ENCODE results near the gene BACE1.

The BACE1 gene

DNA sequence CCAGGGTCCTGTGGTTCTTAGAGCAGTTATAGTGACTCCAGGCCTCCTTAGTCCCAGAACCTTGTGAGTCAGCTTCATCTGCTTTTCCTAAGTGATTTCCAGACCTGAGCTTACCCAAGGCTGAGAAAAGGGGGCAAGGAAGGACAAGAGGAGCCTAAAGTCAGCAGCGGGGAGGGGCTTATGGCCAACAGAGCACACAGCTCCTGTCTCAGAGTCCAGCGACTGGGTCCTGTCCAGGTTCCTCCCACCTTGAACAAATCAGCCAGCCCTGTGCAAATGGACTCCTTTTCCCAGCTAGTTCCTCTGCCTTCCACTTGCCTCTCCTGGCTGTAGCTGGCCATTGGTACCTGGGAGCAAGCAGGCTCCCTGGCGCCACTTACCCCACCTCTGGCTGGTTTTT, 10.9 kb downstream of the BACE1 start:
- H3K18ac ChIP-seq (ENCODE audit: low read length), result no peak overlapping the region
- H3K27me3 ChIP-seq (ENCODE audit: control insufficient read depth in 3 of 3, insufficient read depth in 3 of 3, low read depth in 1 of 3, low read length in 3 of 3), result no peaks in the 10 kb centered on the region
- H2BK15ac ChIP-seq (ENCODE audit: low read length), result no peak overlapping the region
- H3K9ac ChIP-seq (ENCODE audit: low read depth, low read length, poor library complexity), result no peak overlapping the region
- H2BK120ac ChIP-seq (ENCODE audit: low read depth, low read length), result no peak overlapping the region
- H3K9me3 ChIP-seq (replicated peaks in 1 of 2; ENCODE audit: control insufficient read depth in 2 of 2, insufficient read depth in 1 of 2, low read depth in 1 of 2, low read length in 2 of 2), result no peaks in the 10 kb centered on the region
- H3K4me1 ChIP-seq (ENCODE audit: control insufficient read depth in 2 of 2, insufficient read depth in 1 of 2, low read depth in 1 of 2, low read length in 2 of 2), result peaks cover 5 to 8% of the 10 kb centered on the region in 2 donors
- no peak overlapping the region for H2AK5ac ChIP-seq (ENCODE audit: low read depth, low read length)
- no peak overlapping the region for H3K27ac ChIP-seq (replicated peaks; ENCODE audit: low read length)
- H3K23ac ChIP-seq (ENCODE audit: low read depth, low read length, poor library complexity), result no peak overlapping the region
- H4K91ac ChIP-seq (ENCODE audit: low read depth, low read length, poor library complexity), result no peak overlapping the region
- no peak overlapping the region for H3K4me3 ChIP-seq (ENCODE audit: low read length in 2 of 2)
- H3K4ac ChIP-seq (ENCODE audit: low read length), result no peak overlapping the region
- H2BK12ac ChIP-seq (ENCODE audit: low read length), result no peak overlapping the region
- no peak overlapping the region for H4K8ac ChIP-seq (ENCODE audit: low read depth, low read length)
- DNase-seq (ENCODE audit: low spot score), result no peak
- H3K79me1 ChIP-seq (ENCODE audit: low read depth, low read length), result no peaks in the 10 kb centered on the region
- no peak overlapping the region for H2BK5ac ChIP-seq (ENCODE audit: low read length)
- no peak overlapping the region for H3K4me2 ChIP-seq (ENCODE audit: insufficient read depth, low read length, poor library complexity, severe bottlenecking)
- peaks cover 0 to 3% of the 10 kb centered on the region in 2 donors for H3K36me3 ChIP-seq (replicated peaks in 1 of 2; ENCODE audit: control insufficient read depth in 2 of 2, insufficient read depth in 2 of 2, low read length in 2 of 2)
- WGBS, 2 donors (ENCODE audit: extremely low coverage in 2 of 2, insufficient read length in 2 of 2, insufficient replicate concordance in 1 of 2), result no CpG with 5 or more reads among the region's 3 CpGs
- H3K14ac ChIP-seq (ENCODE audit: low read length), result no peak overlapping the region
- H2AFZ ChIP-seq (ENCODE audit: low read length), result no peak overlapping the region

DNA sequence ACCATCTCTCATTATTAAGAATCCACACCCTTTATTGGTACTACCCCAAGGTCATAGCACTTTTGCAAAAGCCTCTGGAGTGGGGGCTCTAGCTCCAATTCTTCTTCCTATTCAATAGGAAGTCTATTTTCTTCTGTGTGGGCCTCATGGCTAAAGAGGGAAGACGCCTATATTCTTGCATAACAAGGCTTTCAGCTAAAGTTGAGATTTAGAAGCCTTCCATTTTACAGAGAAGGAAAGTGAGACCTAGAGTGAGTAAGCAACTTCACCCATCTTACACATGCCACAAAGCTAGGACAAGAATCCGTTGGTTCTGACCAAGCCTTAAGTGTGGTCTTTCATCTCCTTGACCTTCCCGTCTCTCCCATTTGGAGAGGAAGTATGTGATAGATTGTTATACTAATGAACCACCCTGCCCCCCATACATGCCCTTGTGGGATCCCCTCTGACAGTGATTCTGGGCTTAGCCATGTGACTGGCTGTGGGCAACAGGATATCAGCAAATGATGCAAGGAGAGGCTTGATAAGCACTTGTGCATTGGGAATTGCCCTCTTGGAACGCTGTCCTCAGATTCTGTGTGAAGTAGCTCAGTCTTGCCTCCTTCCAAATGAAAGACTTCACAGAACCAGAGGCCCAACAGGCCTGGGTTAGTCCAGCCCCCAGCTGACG, 12.3 kb downstream of the BACE1 start:
- Histone ChIP-seq H3K18ac (ENCODE audit: low read length) (no peak overlapping the region), H3K27ac (replicated peaks; ENCODE audit: low read length) (no peak overlapping the region), H3K4ac (ENCODE audit: low read length) (no peak overlapping the region), H2BK120ac (ENCODE audit: low read depth, low read length) (no peak overlapping the region), H3K4me2 (ENCODE audit: insufficient read depth, low read length, poor library complexity, severe bottlenecking) (no peak overlapping the region), H2AFZ (ENCODE audit: low read length) (no peak overlapping the region), H3K79me1 (ENCODE audit: low read depth, low read length) (no peaks in the 10 kb centered on the region), H2BK5ac (ENCODE audit: low read length) (no peak overlapping the region), H3K27me3 (ENCODE audit: control insufficient read depth in 3 of 3, insufficient read depth in 3 of 3, low read depth in 1 of 3, low read length in 3 of 3) (no peaks in the 10 kb centered on the region), H3K14ac (ENCODE audit: low read length) (no peak overlapping the region), H2BK12ac (ENCODE audit: low read length) (no peak overlapping the region), H3K36me3 (replicated peaks in 1 of 2; ENCODE audit: control insufficient read depth in 2 of 2, insufficient read depth in 2 of 2, low read length in 2 of 2) (peaks cover 0 to 3% of the 10 kb centered on the region in 2 donors), H4K91ac (ENCODE audit: low read depth, low read length, poor library complexity) (no peak overlapping the region), H3K4me1 (ENCODE audit: control insufficient read depth in 2 of 2, insufficient read depth in 1 of 2, low read depth in 1 of 2, low read length in 2 of 2) (peaks cover 16 to 20% of the 10 kb centered on the region in 2 donors), H3K23ac (ENCODE audit: low read depth, low read length, poor library complexity) (no peak overlapping the region), H2AK5ac (ENCODE audit: low read depth, low read length) (no peak overlapping the region), H3K9ac (ENCODE audit: low read depth, low read length, poor library complexity) (no peak overlapping the region), H3K4me3 (ENCODE audit: low read length in 2 of 2) (no peak overlapping the region), H4K8ac (ENCODE audit: low read depth, low read length) (no peak overlapping the region), H2BK15ac (ENCODE audit: low read length) (no peak overlapping the region), H3K9me3 (replicated peaks in 1 of 2; ENCODE audit: control insufficient read depth in 2 of 2, insufficient read depth in 1 of 2, low read depth in 1 of 2, low read length in 2 of 2) (no peaks in the 10 kb centered on the region)
- WGBS, 2 donors (ENCODE audit: extremely low coverage in 2 of 2, insufficient read length in 2 of 2, insufficient replicate concordance in 1 of 2), result no CpG with 5 or more reads among the region's 5 CpGs
- DNase-seq (ENCODE audit: low spot score), result no peak

DNA sequence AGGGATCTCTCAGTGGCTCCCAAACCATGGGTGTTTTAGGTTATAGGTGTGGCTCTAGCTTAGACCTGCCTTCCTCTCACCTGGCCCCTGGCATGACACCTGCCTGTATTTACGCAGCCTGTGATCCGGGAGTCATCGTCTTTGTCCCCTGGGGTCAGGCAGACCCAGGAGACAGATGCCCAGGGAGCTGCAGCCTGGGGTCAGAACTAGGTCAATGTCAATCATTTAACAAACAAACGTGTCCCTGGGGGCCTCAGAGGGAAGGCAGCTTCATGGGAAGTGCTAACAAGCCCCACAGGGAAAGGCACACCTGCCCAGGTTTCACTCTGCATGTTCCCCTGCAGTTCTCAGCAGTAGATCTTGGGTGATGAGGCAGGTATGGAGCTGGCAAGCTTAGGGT, 13.0 kb downstream of the BACE1 start:
- Histone ChIP-seq H2BK5ac (ENCODE audit: low read length) (no peak overlapping the region), H3K18ac (ENCODE audit: low read length) (no peak overlapping the region), H3K36me3 (replicated peaks in 1 of 2; ENCODE audit: control insufficient read depth in 2 of 2, insufficient read depth in 2 of 2, low read length in 2 of 2) (peaks cover 3% of the 10 kb centered on the region in 2 donors), H4K91ac (ENCODE audit: low read depth, low read length, poor library complexity) (no peak overlapping the region), H3K14ac (ENCODE audit: low read length) (no peak overlapping the region), H3K27ac (replicated peaks; ENCODE audit: low read length) (no peak overlapping the region), H3K27me3 (ENCODE audit: control insufficient read depth in 3 of 3, insufficient read depth in 3 of 3, low read depth in 1 of 3, low read length in 3 of 3) (no peaks in the 10 kb centered on the region), H3K4me3 (ENCODE audit: low read length in 2 of 2) (no peak overlapping the region), H2BK12ac (ENCODE audit: low read length) (no peak overlapping the region), H4K8ac (ENCODE audit: low read depth, low read length) (no peak overlapping the region), H3K9ac (ENCODE audit: low read depth, low read length, poor library complexity) (no peak overlapping the region), H2BK120ac (ENCODE audit: low read depth, low read length) (no peak overlapping the region), H3K79me1 (ENCODE audit: low read depth, low read length) (no peaks in the 10 kb centered on the region), H2BK15ac (ENCODE audit: low read length) (no peak overlapping the region), H3K9me3 (replicated peaks in 1 of 2; ENCODE audit: control insufficient read depth in 2 of 2, insufficient read depth in 1 of 2, low read depth in 1 of 2, low read length in 2 of 2) (no peaks in the 10 kb centered on the region), H2AK5ac (ENCODE audit: low read depth, low read length) (no peak overlapping the region), H3K23ac (ENCODE audit: low read depth, low read length, poor library complexity) (no peak overlapping the region), H3K4me2 (ENCODE audit: insufficient read depth, low read length, poor library complexity, severe bottlenecking) (no peak overlapping the region), H2AFZ (ENCODE audit: low read length) (no peak overlapping the region), H3K4me1 (ENCODE audit: control insufficient read depth in 2 of 2, insufficient read depth in 1 of 2, low read depth in 1 of 2, low read length in 2 of 2) (peaks cover 16 to 20% of the 10 kb centered on the region in 2 donors), H3K4ac (ENCODE audit: low read length) (no peak overlapping the region)
- no peak for DNase-seq (ENCODE audit: low spot score)
- no CpG with 5 or more reads among the region's 4 CpGs for WGBS, 2 donors (ENCODE audit: extremely low coverage in 2 of 2, insufficient read length in 2 of 2, insufficient replicate concordance in 1 of 2)

DNA sequence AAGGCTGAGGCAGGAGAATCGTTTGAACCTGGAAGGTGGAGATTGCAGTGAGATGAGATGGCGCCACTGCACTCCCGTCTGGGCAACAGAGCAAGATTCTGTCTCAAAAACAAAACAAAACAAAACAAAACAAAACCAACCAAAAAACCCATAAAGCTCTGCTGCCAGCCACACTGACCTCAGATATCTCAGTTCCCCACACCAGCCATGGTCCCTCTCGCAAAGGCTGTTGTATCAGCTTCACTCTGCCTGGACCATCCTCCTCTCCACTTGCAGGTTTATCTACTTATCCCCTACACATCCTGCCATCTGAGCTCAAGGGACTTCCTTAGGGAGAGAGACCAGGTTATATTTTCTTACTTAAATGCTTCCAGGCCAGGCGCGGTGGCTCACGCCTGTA, 13.8 kb downstream of the BACE1 start:
- H3K4me1 ChIP-seq (ENCODE audit: control insufficient read depth in 2 of 2, insufficient read depth in 1 of 2, low read depth in 1 of 2, low read length in 2 of 2), result peaks cover 16 to 20% of the 10 kb centered on the region in 2 donors
- WGBS, 2 donors (ENCODE audit: extremely low coverage in 2 of 2, insufficient read length in 2 of 2, insufficient replicate concordance in 1 of 2), result no CpG with 5 or more reads among the region's 7 CpGs

More for the DNA sequence above, 13.8 kb downstream of the BACE1 start:
- Histone ChIP-seq H2AK5ac (ENCODE audit: low read depth, low read length) (no peak overlapping the region), H3K9ac (ENCODE audit: low read depth, low read length, poor library complexity) (no peak overlapping the region), H2BK5ac (ENCODE audit: low read length) (no peak overlapping the region), H4K91ac (ENCODE audit: low read depth, low read length, poor library complexity) (no peak overlapping the region), H2BK15ac (ENCODE audit: low read length) (no peak overlapping the region), H3K4me2 (ENCODE audit: insufficient read depth, low read length, poor library complexity, severe bottlenecking) (no peak overlapping the region), H4K8ac (ENCODE audit: low read depth, low read length) (no peak overlapping the region), H3K4ac (ENCODE audit: low read length) (no peak overlapping the region), H3K14ac (ENCODE audit: low read length) (no peak overlapping the region), H3K27ac (replicated peaks; ENCODE audit: low read length) (no peak overlapping the region), H2BK12ac (ENCODE audit: low read length) (no peak overlapping the region), H3K18ac (ENCODE audit: low read length) (no peak overlapping the region), H3K27me3 (ENCODE audit: control insufficient read depth in 3 of 3, insufficient read depth in 3 of 3, low read depth in 1 of 3, low read length in 3 of 3) (no peaks in the 10 kb centered on the region), H3K36me3 (replicated peaks in 1 of 2; ENCODE audit: control insufficient read depth in 2 of 2, insufficient read depth in 2 of 2, low read length in 2 of 2) (peaks cover 3% of the 10 kb centered on the region in 2 donors), H3K79me1 (ENCODE audit: low read depth, low read length) (no peaks in the 10 kb centered on the region), H2BK120ac (ENCODE audit: low read depth, low read length) (no peak overlapping the region), H2AFZ (ENCODE audit: low read length) (no peak overlapping the region), H3K4me3 (ENCODE audit: low read length in 2 of 2) (no peak overlapping the region), H3K9me3 (replicated peaks in 1 of 2; ENCODE audit: control insufficient read depth in 2 of 2, insufficient read depth in 1 of 2, low read depth in 1 of 2, low read length in 2 of 2) (no peaks in the 10 kb centered on the region), H3K23ac (ENCODE audit: low read depth, low read length, poor library complexity) (no peak overlapping the region)
- no peak for DNase-seq (ENCODE audit: low spot score)
